DND-41 (cell line): ENCODE results near the gene ARMC3.

ENCODE experiments used
- ATAC-seq: fragments of 200-7000 bp; cut with Tn5 transposase; 3 replicates; pipeline ENCODE4 v1.9.1; 2021; ENCODE audit warnings: low read depth; ENCODE audit not compliant: insufficient read depth
- DNase-seq: peaks from one replicate; pipeline ENCODE4 v3.0.0-alpha.2; 2020
- H2AFZ ChIP-seq: 2 replicates; pipeline ENCODE4 v1.6.0; 2012; ENCODE audit warnings: low read depth, low read length
- H3K27ac ChIP-seq: 2 replicates; pipeline ENCODE4 v1.5.1; 2012; ENCODE audit warnings: low read length, inconsistent platforms
- H3K27me3 ChIP-seq: fragments of 200-600 bp; sonication (generic); 2 replicates; pipeline ENCODE4 v1.6.0; 2012; ENCODE audit warnings: low read length, mild to moderate bottlenecking, inconsistent platforms; ENCODE audit not compliant: insufficient read depth, poor library complexity
- H3K36me3 ChIP-seq: 2 replicates; pipeline ENCODE4 v1.5.1; 2012; ENCODE audit warnings: low read length, inconsistent platforms; ENCODE audit not compliant: insufficient read depth
- H3K4me1 ChIP-seq: 2 replicates; pipeline ENCODE4 v1.5.1; 2012; ENCODE audit warnings: mild to moderate bottlenecking, low read length; ENCODE audit not compliant: insufficient read depth
- H3K4me2 ChIP-seq: 2 replicates; pipeline ENCODE4 v1.6.0; 2012; ENCODE audit warnings: mild to moderate bottlenecking, moderate library complexity, low read length, inconsistent platforms; ENCODE audit not compliant: insufficient read depth
- H3K4me3 ChIP-seq, 2 experiments: fragments of 200-600 bp in 1 of 2; shearing (Covaris generic) in 1 of 2; 2 replicates each; pipeline ENCODE4 v1.5.1; 2012 to 2016; ENCODE audit warnings: inconsistent platforms in 2 of 2, low read length in 2 of 2, mild to moderate bottlenecking in 2 of 2, low read depth in 1 of 2, moderate library complexity in 1 of 2
- H3K79me2 ChIP-seq: 2 replicates; pipeline ENCODE4 v1.6.0; 2012; ENCODE audit warnings: low read length, inconsistent platforms; ENCODE audit not compliant: insufficient read depth
- H3K9ac ChIP-seq: 2 replicates; pipeline ENCODE4 v1.6.0; 2012; ENCODE audit warnings: low read depth, mild to moderate bottlenecking, inconsistent platforms, low read length, moderate library complexity
- H3K9me3 ChIP-seq: 2 replicates; pipeline ENCODE4 v1.5.1; 2012; ENCODE audit warnings: low read length, moderate library complexity, mild to moderate bottlenecking, inconsistent platforms; ENCODE audit not compliant: insufficient read depth, severe bottlenecking
- H4K20me1 ChIP-seq: 2 replicates; pipeline ENCODE4 v1.6.0; 2012; ENCODE audit warnings: low read length; ENCODE audit not compliant: insufficient read depth
- CTCF ChIP-seq: IDR thresholded peaks from 2 replicates; pipeline ENCODE4 v1.5.1; 2012; ENCODE audit warnings: borderline replicate concordance, low read length, moderate library complexity, mild to moderate bottlenecking; ENCODE audit not compliant: poor library complexity, severe bottlenecking; ENCODE audit errors: extremely low read depth
- EZH2 ChIP-seq: IDR thresholded peaks from 3 replicates; pipeline ENCODE4 v1.6.1; 2012; ENCODE audit warnings: borderline replicate concordance, low read depth, mild to moderate bottlenecking, moderate library complexity, low read length, inconsistent platforms; ENCODE audit not compliant: severe bottlenecking

The ARMC3 gene

GRCh38 chr10:22999942-23000341 lies 72.1 kb downstream of the ARMC3 start:
- H3K4me1 ChIP-seq, result no peaks in the 10 kb centered on the region
- peaks cover 20% of the 10 kb centered on the region for H3K27me3 ChIP-seq
- TF ChIP-seq EZH2 (no peak), CTCF (no peak)
- H4K20me1 ChIP-seq, result no peaks in the 10 kb centered on the region
- no peak overlapping the region for H3K4me3 ChIP-seq
- no peak overlapping the region for H3K9ac ChIP-seq
- DNase-seq, result no peak
- ATAC-seq, result no peak
- no peaks in the 10 kb centered on the region for H3K79me2 ChIP-seq
- no peak overlapping the region for H3K27ac ChIP-seq
- H2AFZ ChIP-seq, result no peak overlapping the region; the same call in 1 of the 2 replicates
- no peaks in the 10 kb centered on the region for H3K36me3 ChIP-seq
- H3K4me2 ChIP-seq, result no peak overlapping the region
- H3K9me3 ChIP-seq, result no peaks in the 10 kb centered on the region

- no peak for DNase-seq
- no peak overlapping the region for H2AFZ ChIP-seq
- H3K27me3 ChIP-seq, result peaks cover 15% of the 10 kb centered on the region
- no peak for ATAC-seq
- H3K36me3 ChIP-seq, result no peaks in the 10 kb centered on the region
- no peak overlapping the region for H3K9ac ChIP-seq
- H3K4me3 ChIP-seq, result no peak overlapping the region
- H4K20me1 ChIP-seq, result no peaks in the 10 kb centered on the region
- H3K9me3 ChIP-seq, result no peaks in the 10 kb centered on the region
- H3K4me1 ChIP-seq, result no peaks in the 10 kb centered on the region
- TF ChIP-seq CTCF (no peak), EZH2 (no peak)
- no peak overlapping the region for H3K4me2 ChIP-seq
- no peak overlapping the region for H3K27ac ChIP-seq
- no peaks in the 10 kb centered on the region for H3K79me2 ChIP-seq
Observed at GRCh38 chr10:23001901-23002516, 74.2 kb downstream of the ARMC3 start.

GRCh38 chr10:23005150-23005549 lies 77.3 kb downstream of the ARMC3 start:
- DNase-seq, result no peak
- Histone ChIP-seq H3K27ac (no peak overlapping the region), H3K4me3 (no peak overlapping the region), H3K27me3 (peaks cover 6% of the 10 kb centered on the region), H4K20me1 (no peaks in the 10 kb centered on the region), H3K9ac (no peak overlapping the region), H3K4me1 (no peaks in the 10 kb centered on the region), H3K36me3 (no peaks in the 10 kb centered on the region), H3K79me2 (no peaks in the 10 kb centered on the region), H3K4me2 (no peak overlapping the region), H2AFZ (no peak overlapping the region), H3K9me3 (no peaks in the 10 kb centered on the region)
- no peak for ATAC-seq
- TF ChIP-seq EZH2 (no peak), CTCF (no peak)

- Histone ChIP-seq H3K27ac (no peak overlapping the region), H3K4me2 (no peak overlapping the region), H3K4me1 (no peaks in the 10 kb centered on the region), H2AFZ (no peak overlapping the region), H4K20me1 (no peaks in the 10 kb centered on the region), H3K9ac (no peak overlapping the region), H3K27me3 (peaks cover 4% of the 10 kb centered on the region), H3K9me3 (no peaks in the 10 kb centered on the region), H3K79me2 (no peaks in the 10 kb centered on the region), H3K36me3 (no peaks in the 10 kb centered on the region), H3K4me3 (no peak overlapping the region)
- DNase-seq (no peak), ATAC-seq (no peak)
- no peak for TF ChIP-seq CTCF
- TF ChIP-seq EZH2, result no peak
Observed at GRCh38 chr10:23013581-23014335, 85.9 kb downstream of the ARMC3 start.
